GM19328 (cell line): Measurements from ENCODE around the gene GRM4.

Source experiments
- ATAC-seq: cut with Tn5 transposase; IDR thresholded peaks from one replicate; pipeline ENCODE4 v1.9.1; 2021; ENCODE audit warnings: mild to moderate bottlenecking, moderate library complexity; ENCODE audit not compliant: unreplicated experiment

GRM4 gene

DNA sequence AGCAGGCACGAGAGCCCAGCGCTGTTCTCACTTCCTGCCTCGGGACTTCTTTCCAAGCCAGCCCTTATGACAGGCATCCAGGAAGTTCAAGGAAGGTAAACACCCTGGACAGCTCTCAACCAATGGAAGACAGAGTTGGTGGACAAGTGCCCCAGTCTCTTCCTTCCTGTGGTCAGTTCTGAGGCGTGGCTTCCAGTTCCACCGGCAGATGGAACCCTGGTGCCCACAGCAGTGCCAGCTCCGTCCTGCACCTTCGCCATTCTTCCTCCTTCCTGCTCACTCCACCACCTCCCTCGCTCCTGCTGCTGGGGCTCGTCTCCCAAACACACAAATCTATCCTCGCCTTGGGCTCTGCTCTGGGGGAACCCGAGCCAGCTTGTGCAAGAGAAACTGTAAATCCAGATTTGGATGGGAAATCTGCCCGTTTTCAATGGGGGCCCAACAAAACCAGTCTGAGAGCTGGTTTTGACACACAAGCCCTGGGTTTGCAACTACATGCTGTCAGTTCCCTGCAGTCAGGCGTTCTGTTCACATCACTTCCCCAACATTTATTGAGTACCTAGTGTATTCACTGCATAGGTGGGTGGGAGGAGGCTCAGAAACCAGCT lies 162.7 kb downstream of the GRM4 start:
- no peak for ATAC-seq

- no peak for ATAC-seq
Observed at GRCh38 chr6:33981861-33982260, 164.0 kb downstream of the GRM4 start.

DNA sequence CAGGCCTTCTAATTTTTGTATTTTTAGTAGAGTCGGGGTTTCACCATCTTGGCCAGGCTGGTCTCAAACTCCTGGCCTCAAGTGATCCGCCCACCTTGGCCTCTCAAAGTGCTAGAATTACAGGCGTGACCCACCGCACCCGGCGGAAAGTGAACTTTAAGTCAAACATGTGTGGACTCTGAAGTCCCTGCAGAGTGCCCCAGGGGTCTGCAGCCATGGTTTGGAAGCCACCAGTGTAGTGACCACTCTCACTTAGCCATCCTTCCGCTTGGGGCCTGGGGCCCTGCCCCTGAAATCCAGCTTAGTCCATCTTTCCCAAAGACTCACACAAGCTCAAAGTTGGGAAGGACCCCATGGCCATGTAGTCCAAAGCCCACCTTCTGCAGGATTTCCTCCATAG lies 164.5 kb downstream of the GRM4 start:
- ATAC-seq: no peak

DNA sequence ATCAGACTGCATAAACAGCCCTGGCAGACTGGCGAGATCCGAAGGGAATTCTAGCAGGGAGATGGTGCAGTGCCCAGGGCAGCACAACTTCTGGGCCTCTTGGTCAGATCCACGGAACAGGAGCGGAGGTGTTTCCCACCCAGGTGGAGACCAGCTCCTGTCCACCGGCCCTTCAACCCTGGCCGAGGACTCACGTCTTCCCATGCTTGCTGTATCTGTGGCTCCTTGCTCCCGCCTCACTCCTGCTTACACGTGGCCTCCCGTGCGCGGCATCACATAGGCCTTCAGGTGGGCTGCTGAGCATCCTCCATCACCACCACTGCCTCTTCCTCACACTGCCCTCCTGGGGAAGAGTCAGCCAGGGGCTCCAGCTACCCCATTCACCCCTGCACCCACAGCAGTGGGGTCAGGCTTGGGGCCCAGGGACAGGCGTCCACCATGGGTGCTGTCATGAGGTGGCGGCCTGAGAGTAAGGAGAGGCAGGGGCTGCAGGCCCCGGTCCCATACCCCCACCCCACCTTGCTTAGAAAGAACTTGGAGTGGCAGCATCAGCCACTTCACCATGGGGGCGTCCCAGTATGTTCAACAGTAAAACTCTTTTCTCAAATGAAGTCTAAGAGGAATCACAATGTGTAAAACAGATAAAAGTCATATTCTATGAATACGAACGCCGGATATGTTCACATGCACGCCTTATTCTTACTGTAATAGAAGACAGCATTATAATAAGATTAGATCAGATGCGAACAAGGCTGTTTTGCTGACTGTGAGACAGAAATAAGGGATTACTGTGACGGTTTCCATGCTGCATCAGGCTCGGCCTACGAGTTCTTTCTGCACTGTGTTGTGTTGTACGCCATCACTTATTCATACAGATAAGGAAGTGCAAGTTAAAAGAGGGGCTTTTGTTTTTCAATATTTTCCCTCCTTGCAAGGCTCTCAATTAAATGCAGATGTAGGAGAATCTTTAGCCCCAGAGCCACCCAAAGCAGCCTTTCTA lies 165.4 kb downstream of the GRM4 start:
- ATAC-seq: no peak

GRCh38 chr6:33979750-33980149 lies 166.1 kb downstream of the GRM4 start:
- ATAC-seq: no peak

DNA sequence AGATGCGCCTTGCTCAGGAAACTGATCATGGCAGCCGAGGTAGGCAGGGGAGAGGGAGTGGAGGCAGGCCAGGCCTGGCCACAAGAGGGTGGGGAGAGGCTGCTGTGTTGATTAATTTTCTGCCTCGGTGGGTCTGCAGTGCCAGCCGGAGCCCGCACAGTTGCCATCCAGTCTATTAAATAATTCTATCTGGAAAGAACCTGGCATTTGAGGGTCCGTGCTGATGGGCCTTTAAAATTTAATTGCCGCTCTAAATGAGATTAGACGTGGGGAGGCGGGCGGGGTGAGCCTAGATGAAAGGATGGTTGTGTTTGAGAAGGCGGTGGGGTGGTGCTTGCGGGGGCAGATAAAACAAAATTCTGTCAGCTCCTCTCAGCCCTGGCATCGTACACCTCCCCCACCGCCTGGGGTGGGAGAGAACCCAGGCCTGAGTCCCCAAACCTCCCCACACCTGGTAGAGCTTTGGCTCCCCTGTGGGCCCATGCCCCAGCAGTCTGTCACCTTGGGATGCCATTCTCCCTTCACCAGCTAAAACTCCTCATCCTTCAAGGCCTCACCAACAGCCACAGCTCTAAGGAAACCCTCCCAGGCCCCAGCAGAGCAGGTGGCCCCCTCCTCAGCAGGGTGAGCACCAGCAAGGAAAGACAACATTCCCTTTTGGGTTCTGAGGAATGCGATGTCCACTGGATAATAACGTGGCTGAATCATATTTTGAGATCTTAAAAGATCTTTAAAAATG lies 167.3 kb downstream of the GRM4 start:
- no peak for ATAC-seq

DNA sequence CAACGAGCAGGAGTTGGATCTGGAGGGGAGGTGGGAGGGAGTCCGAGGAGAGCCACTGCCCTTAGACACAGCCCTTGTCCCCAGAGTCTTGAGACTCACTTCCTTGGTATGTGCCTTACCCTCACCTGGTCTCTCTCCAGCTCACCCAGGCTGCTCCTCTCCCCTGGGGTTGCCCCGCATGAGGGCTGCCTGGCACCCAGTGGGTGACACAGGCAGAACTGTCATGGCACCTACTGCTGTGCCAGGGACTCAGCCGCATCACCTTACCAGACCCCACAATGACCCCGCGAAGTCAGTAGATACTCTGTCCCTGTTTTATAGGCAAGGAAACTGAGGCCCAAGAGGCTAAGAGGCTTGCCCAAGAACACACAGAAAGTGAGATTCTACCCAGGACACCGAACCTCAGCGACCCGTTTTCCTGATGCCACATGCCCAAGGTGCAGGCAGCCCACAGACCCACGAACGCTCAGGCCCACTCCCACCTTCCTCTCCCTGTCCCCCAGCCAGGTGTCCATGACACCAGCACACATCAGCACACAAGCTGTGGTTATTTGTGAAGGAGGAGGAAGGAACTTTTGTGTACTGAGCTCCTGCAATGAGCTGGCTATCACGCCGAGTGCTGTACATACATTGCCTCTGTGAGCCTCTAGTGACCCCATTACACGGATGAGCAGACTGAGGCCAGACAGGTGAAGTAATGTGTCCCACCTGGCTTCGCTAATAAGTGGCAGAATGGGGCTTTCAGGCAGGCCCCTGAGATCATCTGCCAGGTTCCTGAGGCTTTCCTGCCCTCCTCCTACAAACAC lies 168.1 kb downstream of the GRM4 start:
- no peak for ATAC-seq

DNA sequence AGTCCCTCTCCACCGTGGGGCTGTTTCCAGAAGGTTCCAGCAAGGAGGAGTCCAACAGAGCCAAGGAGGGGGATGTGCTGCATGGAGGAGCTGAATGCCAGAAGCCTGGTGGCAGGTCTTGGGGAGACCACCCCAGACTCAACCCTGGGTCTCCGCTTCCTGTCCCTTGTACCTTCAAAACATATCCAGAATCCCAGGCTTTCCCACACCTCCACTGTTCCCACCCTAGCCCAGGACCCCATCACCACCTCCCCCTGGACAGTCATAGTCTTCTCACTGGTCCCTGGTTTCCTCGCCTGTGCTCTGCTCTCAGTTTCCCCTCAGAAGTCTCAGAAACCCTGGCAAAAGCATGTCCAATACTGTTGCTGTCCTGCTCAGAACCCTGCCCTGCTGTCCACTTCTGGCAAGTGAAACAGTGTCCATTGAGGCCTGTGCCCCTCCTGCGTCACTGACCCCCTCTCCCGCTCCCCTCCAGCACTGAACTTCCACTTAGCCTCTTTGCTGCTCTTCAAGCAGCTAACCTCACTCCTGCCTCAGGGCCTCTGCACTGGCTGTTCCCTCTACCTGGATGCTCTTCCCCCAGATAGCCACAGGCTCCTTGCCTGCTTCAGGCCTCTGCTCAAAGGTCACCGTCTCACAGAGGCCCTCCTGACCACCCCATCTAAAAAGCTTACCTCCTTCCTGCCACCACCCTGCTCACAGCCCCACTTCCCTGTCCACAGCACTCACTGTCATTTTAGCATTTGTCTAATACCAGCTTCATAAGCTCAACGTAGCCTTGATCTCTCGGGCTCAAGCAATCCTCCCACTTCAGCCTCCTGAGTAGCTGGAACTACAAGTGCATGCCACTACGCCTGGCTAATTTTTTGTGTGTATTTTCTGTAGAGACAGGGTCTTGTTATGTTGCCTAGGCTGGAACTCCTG lies 169.2 kb downstream of the GRM4 start:
- no peak for ATAC-seq

GRCh38 chr6:33975661-33976436 lies 170.0 kb downstream of the GRM4 start:
- no peak for ATAC-seq

DNA sequence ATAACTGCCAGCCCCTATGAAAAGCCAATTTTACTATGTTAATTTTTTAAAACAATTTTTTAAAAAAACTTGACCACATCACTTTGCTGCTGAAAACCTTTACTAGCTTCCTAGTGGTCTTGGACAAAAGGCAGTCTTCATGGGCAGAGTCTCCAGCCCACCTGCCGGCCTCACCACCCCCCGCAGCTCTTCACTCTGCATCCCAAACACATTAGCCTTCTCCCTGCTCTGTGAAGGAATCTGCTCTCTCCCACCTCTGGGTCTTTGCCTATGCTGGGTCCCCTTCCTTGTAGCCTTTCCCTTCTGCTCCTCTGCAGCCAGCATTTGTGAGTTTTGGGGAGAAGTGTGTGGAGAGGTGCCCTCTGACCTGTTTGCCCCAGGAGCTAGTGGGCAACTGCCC lies 171.4 kb downstream of the GRM4 start:
- no peak for ATAC-seq

DNA sequence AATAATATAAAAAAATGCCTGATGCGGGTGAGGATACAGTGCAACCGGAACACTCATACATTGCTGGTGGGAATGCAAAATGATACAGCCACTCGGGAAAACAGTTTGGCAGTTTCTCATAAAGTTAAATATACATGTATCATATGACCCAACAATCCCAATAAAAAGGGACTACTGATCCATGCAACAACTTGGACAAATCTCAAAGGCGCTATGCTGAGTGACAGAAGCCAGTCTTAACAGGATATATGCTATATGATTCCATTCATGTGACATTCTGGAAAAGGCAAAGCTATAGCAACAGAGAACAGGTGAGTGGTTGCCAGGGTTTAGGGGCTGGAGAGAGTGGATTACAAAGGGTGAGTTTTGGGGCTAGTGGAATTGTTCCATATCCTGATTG lies 171.9 kb downstream of the GRM4 start:
- ATAC-seq: no peak

DNA sequence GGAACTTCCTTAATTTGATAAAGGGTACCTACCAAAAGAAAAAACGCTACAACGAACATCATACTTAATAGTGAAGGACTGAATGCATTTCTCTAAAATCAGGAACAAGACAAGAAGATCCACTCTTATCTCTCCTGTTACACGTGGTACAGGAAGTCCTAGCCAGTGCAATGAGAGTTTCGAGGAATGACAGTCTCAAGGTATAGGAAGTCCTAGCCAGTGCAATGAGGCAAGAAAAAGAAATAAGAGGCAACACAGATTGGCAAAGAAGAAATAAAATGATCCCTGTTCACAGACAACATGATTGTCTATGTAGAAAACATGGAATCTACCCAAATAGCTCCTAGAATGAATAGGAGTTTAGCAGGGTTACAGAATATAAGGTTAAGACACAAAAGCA lies 174.3 kb downstream of the GRM4 start:
- ATAC-seq: no peak
